Neural progenitor cell (in vitro differentiated cells): ENCODE data around the gene GPX8. TPM values are rescaled to one million over a fixed set of nuclear protein-coding genes. Genes with fewer than 3 reads are reported as not detected.

Source experiments
- DNase-seq: peaks from one replicate; pipeline ENCODE4 v3.0.0-alpha.2; 2016; ENCODE audit warnings: low spot score
- H2AFZ ChIP-seq: fragments of 200-600 bp; sonication (generic); replicated peaks from 2 replicates; pipeline ENCODE4 v1.6.1; 2016; ENCODE audit warnings: antibody characterized with exemption
- H3F3A ChIP-seq: fragments of 200-600 bp; sonication (generic); 2 replicates; pipeline ENCODE4 v1.6.1; 2016; ENCODE audit warnings: antibody characterized with exemption, low read depth
- H3K27ac ChIP-seq: fragments of 200-600 bp; sonication (generic); 2 replicates; pipeline ENCODE4 v1.5.1; 2016; ENCODE audit warnings: mild to moderate bottlenecking
- H3K27me3 ChIP-seq: fragments of 200-600 bp; sonication (generic); 2 replicates; pipeline ENCODE4 v1.6.1; 2016; ENCODE audit warnings: mild to moderate bottlenecking, moderate library complexity
- H3K36me3 ChIP-seq: fragments of 200-600 bp; sonication (generic); 2 replicates; pipeline ENCODE4 v1.5.1; 2016
- H3K4me1 ChIP-seq: fragments of 200-600 bp; sonication (generic); 2 replicates; pipeline ENCODE4 v1.6.1; 2016; ENCODE audit warnings: mixed run types
- H3K4me2 ChIP-seq: fragments of 200-600 bp; sonication (generic); 2 replicates; pipeline ENCODE4 v1.6.1; 2016
- H3K4me3 ChIP-seq: fragments of 200-600 bp; sonication (generic); 2 replicates; pipeline ENCODE4 v1.5.1; 2016
- H3K79me2 ChIP-seq: fragments of 200-600 bp; sonication (generic); 2 replicates; pipeline ENCODE4 v1.6.1; 2016; ENCODE audit warnings: low read depth
- H3K9ac ChIP-seq: fragments of 200-600 bp; sonication (generic); 2 replicates; pipeline ENCODE4 v1.6.1; 2016
- H3K9me3 ChIP-seq: fragments of 200-600 bp; sonication (generic); 2 replicates; pipeline ENCODE4 v1.5.1; 2016; ENCODE audit warnings: low read depth
- H4K20me1 ChIP-seq: fragments of 200-600 bp; sonication (generic); 2 replicates; pipeline ENCODE4 v1.6.1; 2016; ENCODE audit warnings: low read depth
- H3K27ac Mint-ChIP-seq: 3 replicates; pipeline ENCODE4 v1.8.0; 2021; ENCODE audit warnings: mixed read lengths
- H3K27me3 Mint-ChIP-seq: 2 replicates; pipeline ENCODE4 v1.8.0; 2022; ENCODE audit warnings: low read depth, mild to moderate bottlenecking, inconsistent platforms, moderate library complexity, mixed read lengths; ENCODE audit not compliant: insufficient read depth
- H3K36me3 Mint-ChIP-seq: 3 replicates; pipeline ENCODE4 v1.8.0; 2021; ENCODE audit warnings: mixed read lengths
- H3K4me1 Mint-ChIP-seq: 3 replicates; pipeline ENCODE4 v1.8.0; 2021; ENCODE audit warnings: mixed read lengths
- H3K4me3 Mint-ChIP-seq: 3 replicates; pipeline ENCODE4 v1.8.0; 2021; ENCODE audit warnings: mild to moderate bottlenecking, moderate library complexity, mixed read lengths
- H3K9me3 Mint-ChIP-seq: 3 replicates; pipeline ENCODE4 v1.8.0; 2020; ENCODE audit warnings: mixed read lengths
- EZH2 ChIP-seq: fragments of 200-600 bp; sonication (generic); IDR thresholded peaks from 2 replicates; pipeline ENCODE4 v1.6.1; 2017; ENCODE audit warnings: antibody characterized with exemption, mild to moderate bottlenecking, moderate library complexity
- EZH2phosphoT487 ChIP-seq: fragments of 200-600 bp; sonication (generic); IDR thresholded peaks from 2 replicates; pipeline ENCODE4 v1.6.1; 2017; ENCODE audit warnings: antibody characterized with exemption
- total RNA-seq: library from RNA; depleted of rRNA; stranded (reverse); fragments of >200 nt; gene quantifications from 2 replicates; pipeline ENCODE4 v1.2.3, GENCODE V29; 2015; ENCODE audit warnings: low replicate concordance
- TF ChIP-seq, protein P1 (sequence below): fragments of 200-600 bp; sonication (generic); IDR thresholded peaks from 2 replicates; pipeline ENCODE4 v1.5.1; 2017; ENCODE audit warnings: antibody characterized with exemption, mild to moderate bottlenecking

The GPX8 gene
- total RNA-seq, 1 donor from 2014 or later: 132 TPM

DNA sequence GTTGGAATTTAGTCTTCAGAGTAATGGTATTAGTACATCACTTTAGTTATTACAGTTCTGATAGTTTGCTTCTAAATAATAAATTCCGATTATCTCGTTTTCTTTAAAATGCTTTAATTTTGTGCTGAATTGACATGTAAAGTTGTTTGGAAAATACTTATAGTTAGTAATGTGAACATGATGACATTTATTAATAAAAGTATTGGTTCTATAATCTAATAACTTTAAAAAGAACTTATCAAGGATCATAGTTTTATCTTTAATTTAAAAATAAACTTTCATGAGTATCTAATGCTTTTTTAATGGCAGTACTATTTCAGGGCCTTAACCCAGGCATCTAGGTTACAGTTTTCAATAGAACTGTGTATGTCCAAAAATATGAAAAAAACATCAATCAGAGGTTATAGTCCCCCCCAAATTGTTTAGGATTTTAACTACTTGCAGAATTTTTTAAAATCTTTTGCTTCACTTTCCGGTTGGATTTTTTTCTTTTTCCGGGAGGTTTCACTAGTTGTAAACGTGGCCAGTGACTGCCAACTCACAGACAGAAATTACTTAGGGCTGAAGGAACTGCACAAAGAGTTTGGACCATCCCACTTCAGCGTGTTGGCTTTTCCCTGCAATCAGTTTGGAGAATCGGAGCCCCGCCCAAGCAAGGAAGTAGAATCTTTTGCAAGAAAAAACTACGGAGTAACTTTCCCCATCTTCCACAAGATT is 680 bp downstream of the GPX8 start:
- H2AFZ ChIP-seq: peak overlapping the region; percentile 77
- no peaks in the 10 kb centered on the region for H3F3A ChIP-seq

DNA sequence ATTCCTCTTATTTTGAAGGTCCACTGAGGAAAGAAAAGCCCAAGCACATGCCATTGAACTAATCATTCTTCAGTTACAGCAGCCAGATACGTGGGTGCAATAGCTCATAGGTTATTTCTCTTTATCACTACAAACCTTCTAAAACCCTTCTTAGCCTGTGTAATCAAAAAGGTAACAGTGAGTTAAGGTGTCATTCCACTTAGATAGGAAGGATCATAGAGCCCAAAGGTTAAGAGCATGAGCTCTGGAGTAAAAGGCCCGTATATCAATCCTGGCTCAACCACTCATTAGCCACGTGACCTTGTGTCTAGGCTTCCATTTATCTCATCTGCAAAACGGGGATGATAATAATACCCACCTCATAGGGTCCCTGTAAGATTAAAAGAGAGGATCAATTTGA is 2.7 kb downstream of the GPX8 start:
- H2AFZ ChIP-seq: no peak overlapping the region
- TF ChIP-seq EZH2phosphoT487 (no peak), EZH2 (no peak)
- TF ChIP-seq, protein P1, sequence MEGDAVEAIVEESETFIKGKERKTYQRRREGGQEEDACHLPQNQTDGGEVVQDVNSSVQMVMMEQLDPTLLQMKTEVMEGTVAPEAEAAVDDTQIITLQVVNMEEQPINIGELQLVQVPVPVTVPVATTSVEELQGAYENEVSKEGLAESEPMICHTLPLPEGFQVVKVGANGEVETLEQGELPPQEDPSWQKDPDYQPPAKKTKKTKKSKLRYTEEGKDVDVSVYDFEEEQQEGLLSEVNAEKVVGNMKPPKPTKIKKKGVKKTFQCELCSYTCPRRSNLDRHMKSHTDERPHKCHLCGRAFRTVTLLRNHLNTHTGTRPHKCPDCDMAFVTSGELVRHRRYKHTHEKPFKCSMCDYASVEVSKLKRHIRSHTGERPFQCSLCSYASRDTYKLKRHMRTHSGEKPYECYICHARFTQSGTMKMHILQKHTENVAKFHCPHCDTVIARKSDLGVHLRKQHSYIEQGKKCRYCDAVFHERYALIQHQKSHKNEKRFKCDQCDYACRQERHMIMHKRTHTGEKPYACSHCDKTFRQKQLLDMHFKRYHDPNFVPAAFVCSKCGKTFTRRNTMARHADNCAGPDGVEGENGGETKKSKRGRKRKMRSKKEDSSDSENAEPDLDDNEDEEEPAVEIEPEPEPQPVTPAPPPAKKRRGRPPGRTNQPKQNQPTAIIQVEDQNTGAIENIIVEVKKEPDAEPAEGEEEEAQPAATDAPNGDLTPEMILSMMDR: no peak
- Mint-ChIP-seq H3K4me3 (no peak overlapping the region), H3K36me3 (peaks cover 15% of the 10 kb centered on the region), H3K27ac (no peak overlapping the region), H3K27me3 (peaks cover 4% of the 10 kb centered on the region), H3K4me1 (peaks cover 8% of the 10 kb centered on the region), H3K9me3 (no peaks in the 10 kb centered on the region)
- H3K36me3 ChIP-seq: peaks cover 11% of the 10 kb centered on the region
- peaks cover 30% of the 10 kb centered on the region for H3K79me2 ChIP-seq
- H3K9me3 ChIP-seq: no peaks in the 10 kb centered on the region
- H3K27me3 ChIP-seq: no peaks in the 10 kb centered on the region
- no peak overlapping the region for H3K27ac ChIP-seq
- no peak overlapping the region for H3K9ac ChIP-seq
- H3K4me2 ChIP-seq: no peak overlapping the region
- no peak for DNase-seq
- no peaks in the 10 kb centered on the region for H3F3A ChIP-seq
- peaks cover 15% of the 10 kb centered on the region for H4K20me1 ChIP-seq
- no peak overlapping the region for H3K4me3 ChIP-seq
- peaks cover 5% of the 10 kb centered on the region for H3K4me1 ChIP-seq

More for the DNA sequence above, 680 bp downstream of the GPX8 start:
- Histone ChIP-seq H3K79me2 (peaks cover 30% of the 10 kb centered on the region), H3K9me3 (no peaks in the 10 kb centered on the region), H3K27ac (no peak overlapping the region), H3K4me3 (peak overlapping the region; percentile 82), H3K4me1 (peaks cover 5% of the 10 kb centered on the region), H3K4me2 (peak overlapping the region; percentile 82), H3K9ac (peak overlapping the region; percentile 74), H3K27me3 (no peaks in the 10 kb centered on the region), H3K36me3 (peaks cover 11% of the 10 kb centered on the region), H4K20me1 (peaks cover 12% of the 10 kb centered on the region)
- Mint-ChIP-seq H3K27ac (peak overlapping the region; percentile 98), H3K27me3 (peaks cover 6% of the 10 kb centered on the region), H3K4me1 (peaks cover 8% of the 10 kb centered on the region), H3K9me3 (peaks cover 5% of the 10 kb centered on the region), H3K36me3 (peaks cover 10% of the 10 kb centered on the region), H3K4me3 (peak overlapping the region; percentile 91)
- TF ChIP-seq EZH2 (no peak), EZH2phosphoT487 (no peak)
- TF ChIP-seq, protein P1: no peak
- DNase-seq: peak; percentile 67

DNA sequence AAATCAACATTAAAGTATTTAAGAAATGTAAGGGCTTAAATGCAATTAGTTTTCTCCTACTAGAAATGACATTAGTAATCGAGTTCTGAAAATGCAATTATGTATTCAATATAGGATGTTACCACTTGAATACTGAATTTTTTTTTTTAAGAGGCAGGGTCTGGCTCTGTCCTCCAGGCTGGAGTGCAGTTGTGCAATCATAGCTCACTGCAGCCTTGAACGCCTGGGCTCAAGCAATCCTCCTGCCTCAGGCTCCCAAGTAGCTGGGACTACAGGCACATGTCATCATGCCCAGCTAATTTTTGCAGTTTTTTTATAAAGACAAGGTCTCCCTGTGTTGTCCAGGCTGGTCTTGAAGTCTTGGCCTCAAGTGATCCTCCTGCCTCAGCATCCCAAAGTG is 11.5 kb downstream of the GPX8 start:
- DNase-seq: no peak
- H3K79me2 ChIP-seq: no peaks in the 10 kb centered on the region
- Mint-ChIP-seq H3K4me3 (no peak overlapping the region), H3K4me1 (peaks cover 19% of the 10 kb centered on the region), H3K9me3 (no peaks in the 10 kb centered on the region), H3K27ac (no peak overlapping the region), H3K27me3 (peaks cover 34% of the 10 kb centered on the region), H3K36me3 (peaks cover 1% of the 10 kb centered on the region)
- H3K4me2 ChIP-seq: no peak overlapping the region
- H4K20me1 ChIP-seq: peaks cover 33% of the 10 kb centered on the region
- H3F3A ChIP-seq: peaks cover 35% of the 10 kb centered on the region
- no peak overlapping the region for H3K4me3 ChIP-seq
- H3K27me3 ChIP-seq: peaks cover 65% of the 10 kb centered on the region
- no peaks in the 10 kb centered on the region for H3K36me3 ChIP-seq
- H3K9ac ChIP-seq: no peak overlapping the region
- H3K9me3 ChIP-seq: no peaks in the 10 kb centered on the region
- H2AFZ ChIP-seq: no peak overlapping the region
- H3K4me1 ChIP-seq: peaks cover 13% of the 10 kb centered on the region
- no peak overlapping the region for H3K27ac ChIP-seq
- TF ChIP-seq EZH2phosphoT487 (no peak), EZH2 (no peak)
- TF ChIP-seq, protein P1: no peak
